Activated effector memory CD4-positive, alpha-beta T cell treated with Interleukin-2 at 50 U/mL for 16 hours (primary cell): Measurements from ENCODE around the gene ZNF205.
"Not testable (repeated sequence)": the region's sequence is repeated elsewhere in the genome, so short reads cannot be mapped to it uniquely, and the experiment has no call there.

Experiments
- DNase-seq: peaks from one replicate; pipeline ENCODE4 v3.0.0-alpha.2; 2020

Gene ZNF205

GRCh38 chr16:3152027-3152276, 39.6 kb downstream of the ZNF205 start:
- no peak for DNase-seq

GRCh38 chr16:3152277-3152990, 40.0 kb downstream of the ZNF205 start:
- DNase-seq, result peak; percentile 55

- DNase-seq, result no peak
These were observed 40.6 kb downstream of the ZNF205 start for GRCh38 chr16:3152991-3153368.

GRCh38 chr16:3155181-3155580, 42.8 kb downstream of the ZNF205 start:
- no peak for DNase-seq

GRCh38 chr16:3155972-3156371, 43.6 kb downstream of the ZNF205 start:
- no peak for DNase-seq

- DNase-seq, result peak; percentile 18
These were observed 45.0 kb downstream of the ZNF205 start for GRCh38 chr16:3157229-3158025.

GRCh38 chr16:3158026-3158509, 45.7 kb downstream of the ZNF205 start:
- DNase-seq, result no peak

GRCh38 chr16:3158510-3159314, 46.3 kb downstream of the ZNF205 start:
- DNase-seq, result peak; percentile 89

GRCh38 chr16:3161235-3162018, 49.0 kb downstream of the ZNF205 start:
- DNase-seq, result no peak

- DNase-seq, result no peak
These were observed 52.0 kb downstream of the ZNF205 start for GRCh38 chr16:3164121-3164991.

- DNase-seq, result no peak
These were observed 52.9 kb downstream of the ZNF205 start for GRCh38 chr16:3165111-3165822.

GRCh38 chr16:3166505-3166886, 54.1 kb downstream of the ZNF205 start:
- DNase-seq, result no peak

GRCh38 chr16:3168729-3169128, 56.3 kb downstream of the ZNF205 start:
- DNase-seq, result not testable (repeated sequence)
